ENCODE results near the gene GDF15.
"Not testable (repeated sequence)": the region's sequence is repeated elsewhere in the genome, so short reads cannot be mapped to it uniquely, and the experiment has no call there.

- TF ChIP-seq EZH2 (optimal IDR thresholded peaks at IDR 0.05; ENCODE audit: low read depth, low read length); CTCF (IDR thresholded peaks at IDR 0.05; ENCODE audit: low read length): not testable (repeated sequence)
These were observed 2.3 kb upstream of the GDF15 start for GRCh38 chr19:18383622-18384021.

Measured in MM.1S (cell line).